OCI-LY3 (cell line): ENCODE measurements around the gene MYT1.
"Not testable (repeated sequence)": the region's sequence is repeated elsewhere in the genome, so short reads cannot be mapped to it uniquely, and the experiment has no call there.

ENCODE experiments used
- H2AFZ ChIP-seq: fragments of 200-600, 300-600 bp; shearing (Covaris generic); 2 replicates; pipeline ENCODE4 v1.6.0; 2014; ENCODE audit warnings: antibody characterized with exemption, low read depth, low read length
- H3K27ac ChIP-seq: fragments of 200-600, 300-600 bp; sonication (generic); 2 replicates; pipeline ENCODE4 v1.5.1; 2014; ENCODE audit warnings: mild to moderate bottlenecking, low read length, moderate library complexity, mixed read lengths
- H3K27me3 ChIP-seq: fragments of 200-600, 300-600 bp; sonication (generic); 2 replicates; pipeline ENCODE4 v1.6.1; 2014; ENCODE audit warnings: low read depth, low read length, mixed read lengths
- H3K36me3 ChIP-seq: fragments of 200-600, 300-600 bp; sonication (generic); replicated peaks from 2 replicates; pipeline ENCODE3; 2014; ENCODE audit warnings: low read depth, low read length, mixed read lengths
- H3K4me1 ChIP-seq: fragments of 300-600, 200-600 bp; sonication (generic); 2 replicates; pipeline ENCODE4 v1.6.1; 2014; ENCODE audit warnings: low read length, mixed read lengths
- H3K4me2 ChIP-seq: fragments of 200-600, 300-600 bp; sonication (generic); 2 replicates; pipeline ENCODE4 v1.6.1; 2014; ENCODE audit warnings: low read length, mixed read lengths
- H3K4me3 ChIP-seq: fragments of 300-600, 200-600 bp; sonication (generic); 2 replicates; pipeline ENCODE4 v1.5.1; 2014; ENCODE audit warnings: antibody characterized with exemption, mild to moderate bottlenecking, low read length, moderate library complexity
- H3K79me2 ChIP-seq: fragments of 300-600, 200-600 bp; shearing (Covaris generic); 2 replicates; pipeline ENCODE4 v1.6.1; 2014; ENCODE audit warnings: mild to moderate bottlenecking, low read length, mixed read lengths
- H3K9ac ChIP-seq: fragments of 300-600, 200-600 bp; shearing (Covaris generic); 2 replicates; pipeline ENCODE4 v1.6.0; 2014; ENCODE audit warnings: mild to moderate bottlenecking, low read length, moderate library complexity
- H3K9me3 ChIP-seq: fragments of 200-600, 300-600 bp; shearing (Covaris generic); 2 replicates; pipeline ENCODE4 v1.6.1; 2014; ENCODE audit warnings: low read length, mixed read lengths; ENCODE audit not compliant: insufficient read depth
- H4K20me1 ChIP-seq: fragments of 200-600, 300-600 bp; sonication (generic); 2 replicates; pipeline ENCODE4 v1.6.1; 2016; ENCODE audit warnings: low read length, mixed read lengths; ENCODE audit not compliant: insufficient read depth
- CTCF ChIP-seq: fragments of 200-600, 300-600 bp; sonication (generic); IDR thresholded peaks from 2 replicates; pipeline ENCODE4 v1.5.1; 2014; ENCODE audit warnings: antibody characterized with exemption, low read length, low read depth
- EZH2phosphoT487 ChIP-seq: fragments of 200-600 bp; shearing (Covaris generic); IDR thresholded peaks from 2 replicates; pipeline ENCODE4 v1.6.1; 2018; ENCODE audit warnings: antibody characterized with exemption, mixed run types, low read depth

Gene MYT1

GRCh38 chr20:64116541-64117431 lies 47.5 kb upstream of the MYT1 start:
- Histone ChIP-seq H3K27ac (no peak overlapping the region), H2AFZ (no peak overlapping the region), H3K36me3 (no peaks in the 10 kb centered on the region), H3K4me2 (no peak overlapping the region), H3K9me3 (no peaks in the 10 kb centered on the region), H3K4me3 (no peak overlapping the region), H3K4me1 (peaks cover 5% of the 10 kb centered on the region), H3K9ac (no peak overlapping the region), H4K20me1 (no peaks in the 10 kb centered on the region), H3K27me3 (peaks cover 9% of the 10 kb centered on the region; the same call in 1 of the 2 replicates), H3K79me2 (no peaks in the 10 kb centered on the region)
- no peak for TF ChIP-seq EZH2phosphoT487
- TF ChIP-seq CTCF: no peak

GRCh38 chr20:64117432-64117777 lies 46.8 kb upstream of the MYT1 start:
- H3K4me3 ChIP-seq, H3K4me2 ChIP-seq, H2AFZ ChIP-seq, H3K79me2 ChIP-seq, H4K20me1 ChIP-seq, H3K4me1 ChIP-seq, H3K27ac ChIP-seq, H3K36me3 ChIP-seq, H3K9ac ChIP-seq, H3K9me3 ChIP-seq: not testable (repeated sequence)
- peaks cover 12% of the 10 kb centered on the region; the same call in 1 of the 2 replicates for H3K27me3 ChIP-seq

- no peaks in the 10 kb centered on the region for H3K79me2 ChIP-seq
- H3K9ac ChIP-seq: no peak overlapping the region
- no peak for TF ChIP-seq CTCF
- no peak for TF ChIP-seq EZH2phosphoT487
- H3K27me3 ChIP-seq: peaks cover 22% of the 10 kb centered on the region
- H4K20me1 ChIP-seq: no peaks in the 10 kb centered on the region
- H3K4me3 ChIP-seq: no peak overlapping the region
- no peak overlapping the region for H3K27ac ChIP-seq
- H3K9me3 ChIP-seq: no peaks in the 10 kb centered on the region
- H3K36me3 ChIP-seq: no peaks in the 10 kb centered on the region
- no peak overlapping the region for H2AFZ ChIP-seq
- peaks cover 5% of the 10 kb centered on the region for H3K4me1 ChIP-seq
- H3K4me2 ChIP-seq: no peak overlapping the region
These were observed 45.0 kb upstream of the MYT1 start for GRCh38 chr20:64119301-64119680.

GRCh38 chr20:64119681-64120341 lies 44.4 kb upstream of the MYT1 start:
- no peaks in the 10 kb centered on the region for H3K36me3 ChIP-seq
- peak overlapping the region; percentile 57; the same call in 1 of the 2 replicates for H3K9ac ChIP-seq
- peak overlapping the region; percentile 72 for H3K4me3 ChIP-seq
- TF ChIP-seq EZH2phosphoT487 (no peak), CTCF (no peak)
- peak overlapping the region; percentile 98; the same call in 1 of the 2 replicates for H2AFZ ChIP-seq
- no peak overlapping the region for H3K27ac ChIP-seq
- H3K4me2 ChIP-seq: peak overlapping the region; percentile 71
- no peaks in the 10 kb centered on the region for H3K9me3 ChIP-seq
- no peaks in the 10 kb centered on the region for H3K79me2 ChIP-seq
- H3K27me3 ChIP-seq: peaks cover 23% of the 10 kb centered on the region
- H4K20me1 ChIP-seq: no peaks in the 10 kb centered on the region
- H3K4me1 ChIP-seq: peaks cover 5% of the 10 kb centered on the region
